Activated T-helper 1 cell treated with anti-CD3 and anti-CD28 coated beads, Interleukin-12 subunit alpha, Interleukin-12 subunit beta, Interleukin-2, Interleukin-4 antibody, amounts not matched to agents 30 ng/mL and 10 ng/mL and 1 ng/mL, durations not matched to agents 14 hours and 24 hours and 36 hours (primary cell): Measurements from ENCODE around the gene NKPD1. TPM values are rescaled to one million over a fixed set of nuclear protein-coding genes. Genes with fewer than 3 reads are reported as not detected.

Experiments used
- DNase-seq: peaks from one replicate; pipeline ENCODE4 v3.0.0; 2021; ENCODE audit warnings: low spot score
- H3K27ac Mint-ChIP-seq: one replicate; pipeline ENCODE4 v1.8.0; 2021; ENCODE audit warnings: mild to moderate bottlenecking, mixed read lengths
- H3K27me3 Mint-ChIP-seq: one replicate; pipeline ENCODE4 v1.8.0; 2022; ENCODE audit warnings: mild to moderate bottlenecking, moderate library complexity, mixed read lengths; ENCODE audit not compliant: insufficient read depth
- H3K36me3 Mint-ChIP-seq: one replicate; pipeline ENCODE4 v1.8.0; 2021; ENCODE audit warnings: low read depth, mixed read lengths
- H3K4me1 Mint-ChIP-seq: one replicate; pipeline ENCODE4 v1.8.0; 2021; ENCODE audit warnings: low read depth, mixed read lengths
- H3K4me3 Mint-ChIP-seq: one replicate; pipeline ENCODE4 v1.8.0; 2021; ENCODE audit warnings: mild to moderate bottlenecking, moderate library complexity, mixed read lengths
- H3K9me3 Mint-ChIP-seq: one replicate; pipeline ENCODE4 v1.8.0; 2021; ENCODE audit warnings: mixed read lengths
- intact Hi-C: fragments of 100-400 bp; cut with micrococcal nuclease; formaldehyde crosslinking; loops from one replicate; pipeline ENCODE4 v1.15.1; 2024
- total RNA-seq: library from RNA; stranded (reverse); gene quantifications from 2 replicates; pipeline ENCODE4 v1.2.3, GENCODE V29; 2022

NKPD1 gene
- total RNA-seq, 1 donor from 2014 or later = 0.16 TPM

DNA sequence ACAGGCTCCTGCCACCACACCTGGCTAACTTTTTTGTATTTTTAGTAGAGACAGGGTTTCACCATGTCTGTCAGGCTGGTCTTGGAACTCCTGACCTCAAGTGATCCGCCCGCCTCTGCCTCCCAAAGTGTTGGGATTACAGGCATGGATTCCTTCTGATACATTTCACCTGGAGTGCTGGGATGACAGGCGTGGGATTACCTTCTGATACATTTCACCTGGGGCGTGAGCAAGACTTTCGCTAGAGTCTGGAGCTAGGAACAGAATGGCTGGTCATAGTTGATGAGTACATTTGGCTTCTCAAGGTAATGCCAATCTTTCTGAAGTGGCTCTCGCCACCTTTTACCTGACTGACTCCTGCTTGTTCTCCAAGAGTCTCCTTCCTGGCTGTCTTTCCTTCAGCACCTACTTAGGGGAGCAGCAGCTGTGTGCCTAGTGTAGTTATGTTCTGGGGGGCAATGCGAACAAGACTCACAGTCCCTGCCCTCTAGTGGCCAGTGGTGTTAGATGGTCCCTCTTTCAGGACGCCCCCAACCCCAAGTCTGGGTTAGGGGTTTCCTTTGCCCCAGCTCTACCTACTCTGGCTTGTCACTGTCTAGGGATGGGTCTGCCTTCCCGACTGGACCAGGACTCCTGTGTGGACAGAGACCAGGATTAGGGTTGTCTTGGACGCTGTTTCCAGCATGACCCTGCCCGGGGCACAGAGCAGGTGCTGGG, 48.5 kb downstream of the NKPD1 start:
- intact Hi-C loops = no loop called here
- Mint-ChIP-seq H3K27me3 (no peaks in the 10 kb centered on the region), H3K36me3 (peaks cover 1% of the 10 kb centered on the region), H3K9me3 (no peaks in the 10 kb centered on the region), H3K27ac (no peak overlapping the region), H3K4me1 (peaks cover 27% of the 10 kb centered on the region), H3K4me3 (no peak overlapping the region)
- no peak for DNase-seq

Other genes with a start within 250 kb of the NKPD1 start
- gene APOC1, start 246.4 kb downstream of the NKPD1 start, total RNA-seq = 1.2 TPM in 1 of 2 replicates, not detected in the other
- not detected in 2 replicates for gene APOC4, start 218.7 kb downstream of the NKPD1 start, total RNA-seq
- gene APOC2, start 214.9 kb downstream of the NKPD1 start, total RNA-seq = not detected in 2 replicates
- gene CLPTM1, start 205.6 kb downstream of the NKPD1 start, total RNA-seq = 86.1 and 93.1 TPM in 2 replicates
- 73.3 and 77.5 TPM in 2 replicates for gene RELB, start 159.5 kb downstream of the NKPD1 start, total RNA-seq
- 106 and 116 TPM in 2 replicates for gene CLASRP, start 121.9 kb downstream of the NKPD1 start, total RNA-seq
- gene ZNF296, start 84.5 kb downstream of the NKPD1 start, total RNA-seq = 4.3 and 4.7 TPM in 2 replicates
- gene GEMIN7, start 81.7 kb downstream of the NKPD1 start, total RNA-seq = 46.8 and 53.6 TPM in 2 replicates
- gene PPP1R37, start 67.8 kb downstream of the NKPD1 start, total RNA-seq = 20.4 and 20.5 TPM in 2 replicates
- 18.4 and 22.8 TPM in 2 replicates for gene TRAPPC6A, start 17.3 kb upstream of the NKPD1 start, total RNA-seq
- gene BLOC1S3, start 17.8 kb upstream of the NKPD1 start, total RNA-seq = 10.4 and 10.5 TPM in 2 replicates
- not detected in 2 replicates for gene EXOC3L2, start 84.4 kb upstream of the NKPD1 start, total RNA-seq
- 27.1 and 27.2 TPM in 2 replicates for gene MARK4, start 90.3 kb upstream of the NKPD1 start, total RNA-seq
- gene CKM, start 161.9 kb upstream of the NKPD1 start, total RNA-seq = not detected in 2 replicates
- gene KLC3, start 179.8 kb upstream of the NKPD1 start, total RNA-seq = not detected in 2 replicates
- 30.5 and 32.8 TPM in 2 replicates for gene ERCC2, start 209.6 kb upstream of the NKPD1 start, total RNA-seq
- 8.5 and 8.9 TPM in 2 replicates for gene PPP1R13L, start 244.1 kb upstream of the NKPD1 start, total RNA-seq
- gene POLR1G, start 245.7 kb upstream of the NKPD1 start, total RNA-seq = 25.3 and 27.2 TPM in 2 replicates